HTR-8/SVneo (cell line): ENCODE results near the gene PDCD1.
"Not testable (repeated sequence)": the region's sequence is repeated elsewhere in the genome, so short reads cannot be mapped to it uniquely, and the experiment has no call there.

Source experiments
- DNase-seq: peaks from one replicate; pipeline ENCODE4 v3.0.0; 2011; ENCODE audit warnings: low spot score, mixed read lengths; ENCODE audit not compliant: insufficient read length
- FAIRE-seq: peaks from 2 replicates; lab custom pipeline; 2011; peaks lifted over from hg19 to GRCh38; lab: Jason Lieb, UNC

PDCD1 gene

GRCh38 chr2:241842067-241842415 lies 16.7 kb downstream of the PDCD1 start:
- DNase-seq = no peak
- FAIRE-seq = no peak

GRCh38 chr2:241841181-241842066 lies 17.3 kb downstream of the PDCD1 start:
- FAIRE-seq = no peak
- no peak for DNase-seq

- FAIRE-seq (no peak), DNase-seq (no peak)
Observed at GRCh38 chr2:241837197-241837965, 21.3 kb downstream of the PDCD1 start.

GRCh38 chr2:241836292-241836691 lies 22.4 kb downstream of the PDCD1 start:
- FAIRE-seq (no peak), DNase-seq (no peak)

- FAIRE-seq = no peak
- no peak for DNase-seq
Observed at GRCh38 chr2:241835611-241836010, 23.1 kb downstream of the PDCD1 start.

- no peak for FAIRE-seq
Observed at GRCh38 chr2:241834527-241835210, 24.0 kb downstream of the PDCD1 start.

GRCh38 chr2:241833756-241834526 lies 24.8 kb downstream of the PDCD1 start:
- DNase-seq, FAIRE-seq: not testable (repeated sequence)

More at GRCh38 chr2:241834527-241835210, 24.0 kb downstream of the PDCD1 start:
- no peak for DNase-seq

- no peak for FAIRE-seq
- DNase-seq = no peak
Observed at GRCh38 chr2:241833101-241833663, 25.5 kb downstream of the PDCD1 start.

GRCh38 chr2:241827394-241827793 lies 31.3 kb downstream of the PDCD1 start:
- no peak for FAIRE-seq
- DNase-seq = no peak

GRCh38 chr2:241823531-241824437 lies 34.9 kb downstream of the PDCD1 start:
- FAIRE-seq = not testable (repeated sequence)

GRCh38 chr2:241822264-241822623 lies 36.5 kb downstream of the PDCD1 start:
- no peak for DNase-seq
- no peak for FAIRE-seq

More at GRCh38 chr2:241823531-241824437, 34.9 kb downstream of the PDCD1 start:
- not testable (repeated sequence) for DNase-seq

GRCh38 chr2:241821460-241822263 lies 37.0 kb downstream of the PDCD1 start:
- DNase-seq = no peak
- no peak for FAIRE-seq

GRCh38 chr2:241820625-241821384 lies 37.9 kb downstream of the PDCD1 start:
- DNase-seq (no peak), FAIRE-seq (no peak)

- not testable (repeated sequence) for DNase-seq
Observed at GRCh38 chr2:241819947-241820624, 38.6 kb downstream of the PDCD1 start.

GRCh38 chr2:241818943-241819270 lies 39.8 kb downstream of the PDCD1 start:
- FAIRE-seq (peak; percentile 9), DNase-seq (no peak)

More at GRCh38 chr2:241819947-241820624, 38.6 kb downstream of the PDCD1 start:
- FAIRE-seq = not testable (repeated sequence)

- FAIRE-seq = no peak
- no peak for DNase-seq
Observed at GRCh38 chr2:241818229-241818942, 40.3 kb downstream of the PDCD1 start.
